RWPE1 (cell line): ENCODE data around the gene CDC42EP1.
A peak's percentile ranks its signal among the peaks of the same experiment; 100 is the strongest.

ENCODE experiments used
- CTCF ChIA-PET: fragments of 350-600 bp; sonication (Branson Sonifier 250); formaldehyde crosslinking; extraction: SDS; loops from one replicate; lab custom pipeline; 2021; lab: Yijun Ruan, JAX
- POLR2A ChIA-PET: fragments of 400-600 bp; formaldehyde crosslinking; extraction: SDS; loops from one replicate; lab custom pipeline; 2020; ENCODE audit warnings: antibody characterized with exemption; ENCODE audit not compliant: low non-redundant PET; lab: Yijun Ruan, JAX
- DNase-seq: peaks from one replicate; pipeline ENCODE4 v3.0.0; 2012; ENCODE audit warnings: low spot score
- H3K27ac ChIP-seq: fragments of 450-650 bp; 2 replicates; pipeline ENCODE4 v1.5.1; 2017
- TF ChIP-seq, protein P1 (sequence below): fragments of 450-650 bp; conservative IDR thresholded peaks from 2 replicates; pipeline ENCODE4 v1.5.1; 2017; ENCODE audit warnings: low read depth, mild to moderate bottlenecking

CDC42EP1 gene

GRCh38 chr22:37618072-37618656 is 57.9 kb downstream of the CDC42EP1 start:
- TF ChIP-seq, protein P1, sequence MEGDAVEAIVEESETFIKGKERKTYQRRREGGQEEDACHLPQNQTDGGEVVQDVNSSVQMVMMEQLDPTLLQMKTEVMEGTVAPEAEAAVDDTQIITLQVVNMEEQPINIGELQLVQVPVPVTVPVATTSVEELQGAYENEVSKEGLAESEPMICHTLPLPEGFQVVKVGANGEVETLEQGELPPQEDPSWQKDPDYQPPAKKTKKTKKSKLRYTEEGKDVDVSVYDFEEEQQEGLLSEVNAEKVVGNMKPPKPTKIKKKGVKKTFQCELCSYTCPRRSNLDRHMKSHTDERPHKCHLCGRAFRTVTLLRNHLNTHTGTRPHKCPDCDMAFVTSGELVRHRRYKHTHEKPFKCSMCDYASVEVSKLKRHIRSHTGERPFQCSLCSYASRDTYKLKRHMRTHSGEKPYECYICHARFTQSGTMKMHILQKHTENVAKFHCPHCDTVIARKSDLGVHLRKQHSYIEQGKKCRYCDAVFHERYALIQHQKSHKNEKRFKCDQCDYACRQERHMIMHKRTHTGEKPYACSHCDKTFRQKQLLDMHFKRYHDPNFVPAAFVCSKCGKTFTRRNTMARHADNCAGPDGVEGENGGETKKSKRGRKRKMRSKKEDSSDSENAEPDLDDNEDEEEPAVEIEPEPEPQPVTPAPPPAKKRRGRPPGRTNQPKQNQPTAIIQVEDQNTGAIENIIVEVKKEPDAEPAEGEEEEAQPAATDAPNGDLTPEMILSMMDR = no peak
- ChIA-PET POLR2A (no interaction called here), CTCF (no interaction called here)
- DNase-seq = no peak
- peak overlapping the region; percentile 10; the same call in 1 of the 2 replicates for H3K27ac ChIP-seq

DNA sequence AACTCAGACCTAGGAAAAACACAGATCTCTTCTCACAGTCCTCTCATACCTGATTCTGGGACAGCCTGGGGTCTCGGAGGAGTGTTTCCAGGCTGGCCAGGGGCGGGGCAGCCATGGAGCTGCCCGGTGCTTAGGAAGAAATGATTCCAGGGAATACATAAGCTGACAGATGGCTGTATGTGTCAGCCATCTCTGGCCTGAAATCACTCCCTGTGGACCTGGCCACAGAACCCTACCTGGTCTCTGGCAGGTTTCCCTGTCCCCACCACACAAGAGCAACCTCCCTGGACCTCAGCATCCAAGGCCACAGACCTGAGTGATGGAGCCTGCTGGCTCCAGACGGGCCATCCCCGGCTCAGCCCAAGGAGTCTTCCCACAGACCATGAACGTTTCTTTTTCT is 58.4 kb downstream of the CDC42EP1 start:
- POLR2A ChIA-PET = no interaction called here
- H3K27ac ChIP-seq = peak overlapping the region; percentile 10; the same call in 1 of the 2 replicates
- CTCF ChIA-PET = no interaction called here
- TF ChIP-seq, protein P1 = no peak
- DNase-seq = no peak
